ENCODE results near the gene RGS13. TPM values are rescaled to one million over a fixed set of nuclear protein-coding genes. Genes with fewer than 3 reads are reported as not detected.

The RGS13 gene
- total RNA-seq, 2 donors from 2014 or later = 0.56 to 1.1 TPM

DNA sequence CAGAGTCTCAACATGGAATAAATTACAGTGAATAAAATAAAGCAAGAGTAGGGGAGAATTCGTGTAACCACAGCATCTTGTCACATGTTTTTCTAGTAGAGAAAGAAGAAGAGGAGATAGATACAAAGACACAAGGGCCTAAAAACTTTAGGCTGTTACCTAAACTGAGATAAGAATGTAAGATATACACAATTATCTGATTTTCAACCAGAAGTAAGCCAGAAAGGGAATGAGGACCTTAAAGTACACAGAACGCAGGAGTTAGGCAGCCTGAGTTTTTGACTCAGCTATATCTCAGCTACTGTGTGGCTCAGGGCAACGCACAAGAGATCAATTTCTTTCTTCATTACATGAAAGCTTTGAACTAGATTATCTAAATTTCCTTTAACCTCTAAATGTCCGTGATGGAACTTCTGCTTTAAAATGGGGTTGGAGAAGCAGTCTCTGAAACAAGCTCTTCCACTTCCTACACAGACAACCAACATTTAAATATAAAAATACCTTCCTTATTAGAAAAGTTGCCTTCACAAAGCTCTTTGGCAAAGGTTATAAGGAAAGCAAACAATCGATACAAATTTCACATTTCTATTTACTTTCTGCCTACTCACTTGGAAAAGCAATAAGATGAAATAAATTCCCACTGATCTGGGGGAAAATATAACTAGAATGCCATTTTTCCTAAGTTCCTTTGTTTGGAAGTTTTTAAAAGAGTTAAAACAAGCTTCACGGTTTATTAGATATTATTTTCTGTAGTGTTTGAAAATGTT, 5.2 kb upstream of the RGS13 start:
- H3K27me3 ChIP-seq (replicated peaks; ENCODE audit: insufficient read depth) = no peaks in the 10 kb centered on the region
- H3K27ac ChIP-seq = no peak overlapping the region
- no peak for DNase-seq (ENCODE audit: low spot score)
- TF ChIP-seq, protein P1, sequence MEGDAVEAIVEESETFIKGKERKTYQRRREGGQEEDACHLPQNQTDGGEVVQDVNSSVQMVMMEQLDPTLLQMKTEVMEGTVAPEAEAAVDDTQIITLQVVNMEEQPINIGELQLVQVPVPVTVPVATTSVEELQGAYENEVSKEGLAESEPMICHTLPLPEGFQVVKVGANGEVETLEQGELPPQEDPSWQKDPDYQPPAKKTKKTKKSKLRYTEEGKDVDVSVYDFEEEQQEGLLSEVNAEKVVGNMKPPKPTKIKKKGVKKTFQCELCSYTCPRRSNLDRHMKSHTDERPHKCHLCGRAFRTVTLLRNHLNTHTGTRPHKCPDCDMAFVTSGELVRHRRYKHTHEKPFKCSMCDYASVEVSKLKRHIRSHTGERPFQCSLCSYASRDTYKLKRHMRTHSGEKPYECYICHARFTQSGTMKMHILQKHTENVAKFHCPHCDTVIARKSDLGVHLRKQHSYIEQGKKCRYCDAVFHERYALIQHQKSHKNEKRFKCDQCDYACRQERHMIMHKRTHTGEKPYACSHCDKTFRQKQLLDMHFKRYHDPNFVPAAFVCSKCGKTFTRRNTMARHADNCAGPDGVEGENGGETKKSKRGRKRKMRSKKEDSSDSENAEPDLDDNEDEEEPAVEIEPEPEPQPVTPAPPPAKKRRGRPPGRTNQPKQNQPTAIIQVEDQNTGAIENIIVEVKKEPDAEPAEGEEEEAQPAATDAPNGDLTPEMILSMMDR (IDR thresholded peaks at IDR 0.05) = no peak
- H3K4me3 ChIP-seq = no peak overlapping the region
- peaks cover 0 to 14% of the 10 kb centered on the region in 2 donors for H3K4me1 ChIP-seq (ENCODE audit: control insufficient read depth in 1 of 2, low read depth in 2 of 2)
- no peak for ATAC-seq (ENCODE audit: insufficient number of reproducible peaks, low FRiP score, low read depth)
- H3K9me3 ChIP-seq = no peaks in the 10 kb centered on the region
- H3K36me3 ChIP-seq = no peaks in the 10 kb centered on the region

DNA sequence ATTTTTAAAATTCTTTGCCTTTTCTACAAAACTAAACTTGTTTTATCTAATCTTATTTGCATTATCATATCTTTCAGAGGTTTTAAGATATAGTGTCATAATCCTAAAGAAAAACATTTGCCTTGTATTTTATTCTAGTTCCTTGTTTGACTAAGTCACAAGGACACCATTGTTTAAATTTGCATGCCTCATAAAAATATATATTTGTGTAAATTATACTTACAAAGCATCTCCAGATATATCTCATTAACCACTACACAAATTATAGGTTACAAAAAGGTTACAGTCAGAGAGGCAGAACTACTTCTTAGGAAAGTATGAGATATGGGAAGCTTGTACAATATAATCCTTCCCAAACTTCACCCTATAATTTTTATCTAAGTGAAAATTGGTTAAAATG, 4.2 kb upstream of the RGS13 start:
- no peak overlapping the region for H3K27ac ChIP-seq
- no peak overlapping the region for H3K4me3 ChIP-seq
- no peaks in the 10 kb centered on the region for H3K27me3 ChIP-seq (replicated peaks; ENCODE audit: insufficient read depth)
- H3K36me3 ChIP-seq = no peaks in the 10 kb centered on the region
- DNase-seq (ENCODE audit: low spot score) = no peak
- no peaks in the 10 kb centered on the region for H3K9me3 ChIP-seq
- TF ChIP-seq, protein P1 (IDR thresholded peaks at IDR 0.05) = no peak
- H3K4me1 ChIP-seq (ENCODE audit: control insufficient read depth in 1 of 2, low read depth in 2 of 2) = peaks cover 0 to 3% of the 10 kb centered on the region in 2 donors
- ATAC-seq (ENCODE audit: insufficient number of reproducible peaks, low FRiP score, low read depth) = no peak

DNA sequence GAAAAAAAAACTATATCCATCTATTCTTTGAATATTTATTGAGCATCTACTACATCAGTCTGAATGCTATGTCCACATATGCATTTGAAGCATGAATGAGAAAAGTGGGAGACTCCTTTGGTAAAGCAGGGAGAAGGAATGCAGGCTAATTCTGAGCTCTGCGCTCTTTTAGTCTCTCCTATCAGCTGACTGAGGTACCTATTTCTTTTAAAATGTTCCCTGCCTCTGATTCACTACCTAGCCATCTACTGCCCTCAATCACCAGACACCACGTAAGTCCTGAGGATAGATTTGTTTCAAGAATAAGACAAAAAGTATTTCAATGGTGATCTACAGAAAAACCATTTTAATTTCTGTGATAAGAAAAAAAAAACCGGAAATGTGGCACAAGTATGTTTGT, 3.8 kb upstream of the RGS13 start:
- no peak overlapping the region for H3K27ac ChIP-seq
- DNase-seq (ENCODE audit: low spot score) (no peak), ATAC-seq (ENCODE audit: insufficient number of reproducible peaks, low FRiP score, low read depth) (no peak)
- H3K36me3 ChIP-seq = no peaks in the 10 kb centered on the region
- no peak overlapping the region for H3K4me3 ChIP-seq
- H3K9me3 ChIP-seq = no peaks in the 10 kb centered on the region
- TF ChIP-seq, protein P1 (IDR thresholded peaks at IDR 0.05) = no peak
- H3K4me1 ChIP-seq (ENCODE audit: control insufficient read depth in 1 of 2, low read depth in 2 of 2) = no peaks in the 10 kb centered on the region
- no peaks in the 10 kb centered on the region for H3K27me3 ChIP-seq (replicated peaks; ENCODE audit: insufficient read depth)

DNA sequence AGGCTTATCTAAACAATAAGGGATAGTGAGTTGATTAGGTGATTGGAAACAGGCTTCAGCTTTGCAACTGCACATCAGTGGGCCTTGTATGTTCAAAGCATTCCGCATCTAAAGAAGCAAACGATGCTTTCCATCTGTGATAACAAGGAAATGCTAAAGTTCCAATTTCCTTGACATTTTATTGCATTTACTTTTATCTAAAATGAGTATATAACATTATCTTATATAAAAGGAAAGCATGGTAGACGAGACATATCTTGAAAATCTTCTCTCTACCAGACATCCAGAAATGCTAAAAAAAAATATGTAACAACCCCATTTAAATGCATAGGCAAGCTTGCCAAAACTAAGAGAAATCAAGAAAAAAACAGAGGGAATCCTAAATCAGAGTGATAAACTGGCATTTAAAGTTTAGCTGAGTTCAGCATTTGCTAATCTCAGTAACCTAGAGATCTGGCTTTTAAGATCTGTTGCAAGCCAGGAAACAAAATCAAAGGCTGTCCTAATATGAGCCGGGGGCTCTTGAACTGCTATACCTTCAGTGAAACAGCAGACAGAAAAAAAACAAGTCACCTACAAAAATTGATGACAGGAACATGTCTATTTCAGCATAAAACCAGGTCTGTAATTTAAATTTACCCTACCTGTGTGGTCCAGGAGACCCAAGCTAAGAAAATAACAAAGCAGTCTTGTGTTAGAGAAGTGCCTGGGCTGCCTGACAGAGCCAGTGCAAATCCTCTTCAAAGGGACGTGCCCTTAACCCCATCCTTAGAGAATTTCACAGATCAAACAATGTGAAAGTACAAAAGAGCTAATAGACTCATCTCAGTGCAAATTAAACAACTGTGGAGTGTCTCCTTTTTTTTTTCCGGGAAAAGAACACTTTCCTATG, 3.1 kb upstream of the RGS13 start:
- Histone ChIP-seq H3K27ac (no peak overlapping the region), H3K36me3 (no peaks in the 10 kb centered on the region), H3K9me3 (no peaks in the 10 kb centered on the region), H3K4me1 (ENCODE audit: control insufficient read depth in 1 of 2, low read depth in 2 of 2) (no peaks in the 10 kb centered on the region), H3K27me3 (replicated peaks; ENCODE audit: insufficient read depth) (no peaks in the 10 kb centered on the region), H3K4me3 (no peak overlapping the region)
- ATAC-seq (ENCODE audit: insufficient number of reproducible peaks, low FRiP score, low read depth) (no peak), DNase-seq (ENCODE audit: low spot score) (no peak)
- TF ChIP-seq, protein P1 (IDR thresholded peaks at IDR 0.05) = no peak

DNA sequence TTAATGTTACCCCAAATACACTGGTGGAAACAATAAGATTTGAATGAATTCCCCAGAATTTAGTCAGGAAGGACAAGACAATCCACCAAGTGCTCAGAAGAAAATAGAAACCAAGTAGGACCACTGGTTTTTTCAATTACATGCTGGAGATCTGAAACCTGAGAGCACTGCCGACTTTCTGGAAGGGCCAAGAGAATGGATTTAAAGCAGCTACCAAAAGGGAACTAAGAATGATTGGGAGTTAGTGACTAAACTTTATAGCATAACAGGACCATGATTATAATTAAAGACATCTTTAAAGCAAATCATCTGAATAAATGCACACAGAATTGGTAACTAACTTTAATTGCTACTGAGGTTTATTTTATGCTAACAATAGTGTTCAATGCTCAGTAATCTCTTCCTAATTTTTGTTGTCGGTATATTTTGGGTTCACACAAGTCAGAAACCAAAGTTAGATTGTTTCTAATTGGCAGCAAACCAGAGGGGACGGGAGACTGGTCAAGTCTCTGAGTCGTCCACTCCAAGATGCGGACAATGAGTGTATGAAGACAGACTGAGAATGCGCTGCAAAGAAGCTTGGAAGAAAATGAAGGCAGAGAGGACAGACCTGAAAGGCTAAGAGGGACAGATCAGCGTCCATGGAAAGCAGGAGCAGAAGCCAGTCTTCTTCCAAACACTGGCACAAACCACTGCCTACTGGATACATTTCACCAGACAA, 2.3 kb upstream of the RGS13 start:
- no peak for DNase-seq (ENCODE audit: low spot score)
- no peak for ATAC-seq (ENCODE audit: insufficient number of reproducible peaks, low FRiP score, low read depth)
- Histone ChIP-seq H3K27ac (no peak overlapping the region), H3K4me1 (ENCODE audit: control insufficient read depth in 1 of 2, low read depth in 2 of 2) (no peaks in the 10 kb centered on the region), H3K4me3 (no peak overlapping the region), H3K9me3 (no peaks in the 10 kb centered on the region), H3K36me3 (no peaks in the 10 kb centered on the region), H3K27me3 (replicated peaks; ENCODE audit: insufficient read depth) (no peaks in the 10 kb centered on the region)
- TF ChIP-seq, protein P1 (IDR thresholded peaks at IDR 0.05) = no peak
